Anterior cingulate cortex (tissue), 58 donors: ENCODE measurements around the gene RNF31.
A peak's percentile ranks its signal among the peaks of the same experiment; 100 is the strongest.

ENCODE experiments used
- DNase-seq, 58 donors: peaks; one replicate each; lab custom pipeline; 2025; lab: John Stamatoyannopoulos, UW

The RNF31 gene

DNA sequence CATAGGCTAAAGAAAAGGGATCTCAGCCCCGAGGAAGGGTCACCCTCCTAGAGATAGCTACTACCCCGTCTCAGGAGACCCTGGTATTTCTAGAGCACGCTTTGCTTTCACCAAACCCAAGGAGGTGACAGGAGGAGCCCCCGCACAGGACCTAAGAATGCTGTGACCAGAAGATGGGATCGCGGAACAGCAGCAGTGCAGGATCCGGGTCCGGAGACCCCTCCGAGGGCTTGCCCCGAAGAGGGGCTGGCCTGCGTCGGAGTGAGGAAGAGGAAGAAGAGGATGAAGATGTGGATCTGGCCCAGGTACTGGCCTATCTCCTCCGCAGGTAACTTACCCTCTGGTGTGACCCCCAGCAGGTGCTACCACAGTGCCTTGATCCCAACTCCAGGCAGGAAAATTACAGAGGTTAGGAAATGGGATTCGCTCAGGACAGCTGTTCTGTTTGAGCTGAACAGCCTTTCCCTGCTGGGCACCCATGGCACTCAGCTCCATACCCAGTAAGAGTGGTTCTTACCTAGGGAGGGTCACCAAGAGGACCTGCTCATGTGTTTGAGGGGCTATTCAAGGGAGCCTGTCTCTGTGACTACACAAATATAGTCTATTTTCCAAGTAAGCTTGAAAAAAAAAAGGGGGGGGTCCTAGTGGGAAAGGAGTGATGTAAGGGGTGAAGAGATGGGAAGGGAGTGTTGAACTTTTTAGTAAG, 31.7 kb upstream of the RNF31 start:
- DNase-seq: peak in 1 of 58 donors; percentile 49

GRCh38 chr14:24116128-24116814, 31.0 kb upstream of the RNF31 start:
- DNase-seq: no peak

DNA sequence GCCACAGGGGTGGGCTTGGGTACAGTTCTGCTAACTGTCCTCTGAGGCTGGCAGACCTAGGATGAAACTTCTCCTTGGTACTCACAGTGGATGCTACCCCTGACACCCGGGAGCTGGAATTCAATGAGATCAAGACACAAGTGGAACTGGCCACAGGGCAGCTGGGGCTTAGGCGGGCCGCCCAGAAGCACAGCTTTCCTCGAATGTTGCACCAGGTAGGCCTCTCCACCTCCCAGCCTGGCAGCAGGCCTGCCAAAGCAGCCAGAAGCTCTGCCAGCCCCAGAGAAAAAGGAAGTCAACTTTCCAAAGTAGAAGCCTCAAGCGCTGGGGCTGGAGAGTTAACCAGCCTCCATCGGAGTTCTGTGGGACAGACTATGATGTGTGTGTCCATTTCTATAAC, 30.1 kb upstream of the RNF31 start:
- no peak for DNase-seq

DNA sequence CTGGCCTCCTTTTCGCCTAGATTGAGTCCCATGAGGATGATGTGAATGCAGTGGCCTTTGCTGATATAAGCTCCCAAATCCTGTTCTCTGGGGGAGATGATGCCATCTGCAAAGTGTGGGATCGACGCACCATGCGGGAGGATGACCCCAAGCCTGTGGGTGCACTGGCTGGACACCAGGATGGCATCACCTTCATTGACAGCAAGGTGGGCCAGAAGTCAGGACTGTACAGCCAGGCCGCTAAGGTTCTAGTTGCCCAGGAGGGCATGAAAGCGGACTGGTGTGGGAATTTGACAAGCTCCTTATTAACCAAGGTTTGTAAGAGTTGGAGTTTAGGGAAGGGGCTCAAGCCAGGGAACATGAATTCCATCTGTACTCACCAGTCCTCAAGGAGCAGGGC, 27.6 kb upstream of the RNF31 start:
- no peak for DNase-seq

DNA sequence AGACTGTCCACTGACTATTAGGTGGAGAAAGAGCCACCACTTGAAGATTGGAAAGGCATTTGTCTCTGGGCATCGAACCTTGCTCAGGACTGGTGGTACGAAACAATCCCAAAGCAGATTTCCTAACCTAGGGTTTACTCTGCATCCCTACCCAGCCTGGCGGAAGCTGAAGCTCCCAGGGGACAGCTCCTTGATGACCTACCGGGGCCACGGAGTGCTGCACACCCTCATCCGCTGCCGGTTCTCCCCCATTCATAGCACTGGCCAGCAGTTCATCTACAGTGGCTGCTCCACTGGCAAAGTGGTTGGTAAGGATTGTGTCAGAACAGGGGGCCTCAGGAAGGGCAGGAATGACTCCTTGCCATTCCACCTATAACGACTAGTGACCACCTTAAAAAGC, 26.1 kb upstream of the RNF31 start:
- no peak for DNase-seq

DNA sequence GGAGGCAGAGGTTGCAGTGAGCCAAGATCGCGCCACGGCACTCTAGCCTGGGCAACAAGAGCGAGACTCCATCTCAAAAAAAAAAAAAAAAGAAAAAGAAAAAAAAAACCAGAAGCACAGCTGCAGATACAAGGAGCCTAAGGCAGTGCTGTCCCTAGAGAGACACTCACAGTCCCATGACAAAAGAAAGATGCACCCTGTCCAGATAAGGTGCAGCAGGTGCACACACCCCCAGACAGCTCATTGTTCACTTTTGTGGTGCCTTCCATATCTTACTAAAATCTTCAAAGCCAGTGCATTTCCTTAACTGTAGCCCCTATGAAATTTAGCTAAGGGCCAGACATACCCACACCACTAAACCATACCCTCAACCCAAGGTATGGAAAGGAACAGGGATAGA, 24.9 kb upstream of the RNF31 start:
- no peak for DNase-seq

- DNase-seq: no peak
These were observed 24.4 kb upstream of the RNF31 start for GRCh38 chr14:24122898-24123297.

GRCh38 chr14:24123424-24124417, 23.6 kb upstream of the RNF31 start:
- no peak for DNase-seq

- no peak for DNase-seq
These were observed 20.4 kb upstream of the RNF31 start for GRCh38 chr14:24126939-24127338.

DNA sequence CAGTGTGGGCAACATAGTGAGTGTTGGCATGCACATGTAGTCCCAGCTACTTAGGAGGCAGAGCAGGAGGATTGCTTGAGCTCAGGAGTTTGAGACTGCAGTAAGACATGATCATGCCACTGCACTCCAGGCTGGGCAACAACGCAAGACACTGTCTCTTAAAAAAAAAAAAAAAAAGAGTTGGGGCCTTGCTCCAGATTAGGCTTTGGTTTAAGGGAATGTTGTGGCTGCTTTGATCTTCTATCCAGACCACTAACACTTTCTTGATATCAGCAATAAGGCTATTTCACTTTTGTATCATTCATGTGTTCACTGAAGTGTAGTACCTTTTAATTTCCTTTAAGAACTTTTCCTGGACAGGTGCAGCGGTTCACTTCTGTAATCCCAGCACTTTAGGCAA, 19.6 kb upstream of the RNF31 start:
- DNase-seq: no peak

DNA sequence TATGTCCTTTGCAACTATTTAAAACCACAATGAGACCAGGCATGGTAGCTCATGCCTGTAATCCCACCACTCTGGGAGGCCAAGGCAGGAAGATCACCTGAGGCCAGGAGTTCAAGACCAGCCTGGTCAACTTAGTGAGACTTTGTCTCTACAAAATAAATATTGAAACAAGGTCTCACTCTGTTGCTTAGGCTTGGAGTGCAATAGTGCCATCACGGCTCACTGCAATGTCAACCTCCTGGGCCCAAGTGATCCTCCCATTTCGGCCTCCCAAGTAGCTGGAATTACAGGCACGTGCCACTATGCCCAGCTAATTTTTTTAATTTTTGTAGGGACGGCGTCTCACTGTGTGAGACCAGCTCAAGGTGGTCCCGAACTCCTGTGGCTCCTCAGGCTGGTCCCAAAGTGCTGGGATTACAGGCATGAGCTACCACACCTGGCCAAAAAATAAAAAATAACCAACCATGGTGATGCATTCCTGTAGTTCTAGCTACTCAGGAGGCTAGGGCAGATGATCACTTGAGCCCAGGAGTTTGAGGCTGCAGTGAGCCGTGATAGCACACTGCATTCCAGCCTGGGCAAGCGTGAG, 17.8 kb upstream of the RNF31 start:
- DNase-seq: no peak

GRCh38 chr14:24130380-24130716, 16.9 kb upstream of the RNF31 start, which contains the start of gene FITM1:
TSS of gene FITM1 (plus strand) at chr14:24130659. CDS start at chr14:24131564, 905 bp downstream.
- no peak for DNase-seq

DNA sequence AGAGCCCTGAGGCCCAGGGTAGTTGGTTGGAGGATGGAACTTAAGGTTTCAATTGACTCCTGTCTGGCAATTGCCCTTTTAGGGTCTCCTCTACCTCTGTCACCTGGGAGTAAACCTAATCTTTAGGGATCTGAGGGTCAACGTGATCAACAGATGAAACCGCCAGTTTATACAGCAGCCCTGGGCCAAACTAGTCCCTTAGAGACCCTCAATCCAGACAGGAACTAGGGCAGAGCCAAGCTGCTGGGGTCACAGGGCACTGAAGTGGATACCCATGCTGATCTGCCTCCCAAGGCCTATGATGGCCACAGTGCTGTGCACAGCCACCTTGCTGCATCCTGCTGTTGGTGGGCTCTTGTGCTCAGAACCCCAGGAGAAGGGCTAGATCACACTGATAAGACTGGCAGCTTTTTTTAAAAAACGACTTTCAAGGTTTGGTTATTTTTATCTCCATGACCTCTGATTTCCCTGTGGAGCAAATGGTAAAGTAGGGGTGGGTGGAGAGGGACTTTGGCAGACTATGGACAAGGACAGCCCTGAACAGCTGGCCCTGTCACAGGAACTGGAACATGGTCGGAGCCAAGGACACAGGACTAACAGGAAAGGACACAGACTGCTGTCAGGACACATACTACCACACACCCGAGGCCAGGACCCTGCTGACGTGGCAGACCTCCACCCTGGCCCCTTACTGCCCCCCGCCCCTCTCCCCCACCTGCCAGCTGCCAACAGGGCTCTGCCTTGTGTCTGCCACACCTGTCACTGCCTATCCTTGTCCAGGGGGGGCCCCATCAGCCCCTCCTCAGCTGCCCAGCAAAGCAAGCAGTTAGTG, 16.4 kb upstream of the RNF31 start:
- DNase-seq: no peak

- DNase-seq: no peak
These were observed 15.7 kb upstream of the RNF31 start for GRCh38 chr14:24131549-24131966.

DNA sequence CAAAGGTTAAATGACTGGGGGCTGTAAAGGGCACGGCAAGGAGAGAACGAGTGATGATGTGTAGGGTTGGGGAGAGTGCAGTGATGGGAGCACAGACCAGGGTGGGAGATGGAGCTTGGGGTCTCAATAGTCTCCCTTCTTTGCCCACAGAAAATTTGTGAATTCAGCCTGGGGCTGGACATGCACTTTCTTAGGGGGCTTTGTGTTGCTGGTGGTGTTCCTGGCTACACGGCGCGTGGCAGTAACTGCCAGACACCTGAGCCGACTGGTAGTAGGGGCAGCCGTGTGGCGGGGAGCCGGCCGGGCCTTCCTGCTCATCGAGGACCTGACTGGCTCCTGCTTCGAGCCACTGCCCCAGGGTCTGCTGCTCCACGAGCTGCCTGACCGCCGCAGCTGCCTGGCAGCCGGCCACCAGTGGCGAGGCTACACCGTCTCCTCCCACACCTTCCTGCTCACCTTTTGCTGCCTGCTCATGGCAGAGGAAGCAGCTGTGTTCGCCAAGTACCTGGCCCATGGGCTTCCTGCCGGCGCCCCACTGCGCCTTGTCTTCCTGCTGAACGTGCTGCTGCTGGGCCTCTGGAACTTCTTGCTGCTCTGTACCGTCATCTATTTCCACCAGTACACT, 15.1 kb upstream of the RNF31 start:
- DNase-seq: no peak

DNA sequence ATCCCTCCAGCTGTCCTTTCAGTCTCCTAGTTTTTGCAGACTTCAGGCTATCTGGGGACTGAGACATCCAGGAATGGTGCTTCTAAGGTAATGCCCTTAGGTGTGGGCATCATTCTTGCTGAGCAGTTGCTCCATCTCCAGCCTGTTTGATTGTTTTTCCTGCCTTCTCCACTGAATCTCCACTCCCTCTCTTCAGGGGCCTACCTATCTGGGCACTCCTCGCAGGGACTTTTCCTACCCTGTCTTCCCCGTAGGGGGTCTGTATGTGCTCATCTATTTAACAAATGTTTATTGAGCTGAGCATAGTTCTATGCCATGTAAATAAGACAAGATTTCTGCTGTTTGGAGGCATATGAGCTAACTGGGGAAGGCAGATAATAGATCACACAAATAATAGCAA, 14.3 kb upstream of the RNF31 start:
- no peak for DNase-seq

GRCh38 chr14:24133735-24134134, 13.6 kb upstream of the RNF31 start:
- no peak for DNase-seq

DNA sequence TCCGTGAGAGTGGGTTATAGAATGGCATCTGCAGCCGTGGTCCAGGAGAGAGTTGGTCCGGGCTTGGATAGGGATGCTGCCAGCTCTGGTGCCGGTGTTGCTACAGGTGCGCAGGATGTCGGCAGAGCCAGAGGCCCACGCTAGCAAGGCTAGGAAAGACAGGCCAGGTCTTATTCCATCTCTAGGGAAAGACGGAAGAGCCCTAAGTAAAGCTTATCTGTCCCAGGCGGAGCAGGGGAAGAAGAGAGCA, 11.8 kb upstream of the RNF31 start:
- no peak for DNase-seq

- DNase-seq: peak; percentile 32 to 96 (median 88)
These were observed 11.2 kb upstream of the RNF31 start, which contains the start of gene PSME1 for GRCh38 chr14:24135834-24136683. TSS of gene PSME1 (plus strand) at chr14:24136194. CDS start at chr14:24136263, 69 bp downstream.
